Stimulated activated CD4-positive, alpha-beta T cell treated with anti-CD3 and anti-CD28 coated beads, Interleukin-2, amount 100 ng/mL, for 48 hours (primary cell): ENCODE data around the gene COL15A1.

Experiments
- DNase-seq, 2 donors: peaks; one replicate each; pipeline ENCODE4 v3.0.0-alpha.2; 2020

COL15A1 gene

GRCh38 chr9:99062549-99062948, 118.8 kb downstream of the COL15A1 start:
- no peak for DNase-seq

- DNase-seq: no peak
Measured at GRCh38 chr9:99063522-99063921, 119.8 kb downstream of the COL15A1 start.

GRCh38 chr9:99066571-99066970, 122.9 kb downstream of the COL15A1 start:
- DNase-seq: no peak

GRCh38 chr9:99069075-99069474, 125.4 kb downstream of the COL15A1 start:
- no peak for DNase-seq

GRCh38 chr9:99069546-99069945, 125.8 kb downstream of the COL15A1 start:
- DNase-seq: no peak

- no peak for DNase-seq
Measured at GRCh38 chr9:99070681-99071080, 127.0 kb downstream of the COL15A1 start.

GRCh38 chr9:99071313-99072039, 127.8 kb downstream of the COL15A1 start:
- DNase-seq: no peak

- DNase-seq: no peak
Measured at GRCh38 chr9:99072040-99072394, 128.3 kb downstream of the COL15A1 start.

- DNase-seq: no peak
Measured at GRCh38 chr9:99073347-99073746, 129.6 kb downstream of the COL15A1 start.

GRCh38 chr9:99073985-99074901, 130.5 kb downstream of the COL15A1 start:
- DNase-seq: no peak

GRCh38 chr9:99074902-99075245, 131.2 kb downstream of the COL15A1 start:
- DNase-seq: no peak

GRCh38 chr9:99075246-99075912, 131.7 kb downstream of the COL15A1 start:
- no peak for DNase-seq

GRCh38 chr9:99076030-99076429, 132.3 kb downstream of the COL15A1 start:
- no peak for DNase-seq

GRCh38 chr9:99076483-99077171, 132.9 kb downstream of the COL15A1 start:
- no peak for DNase-seq

GRCh38 chr9:99078717-99079116, 135.0 kb downstream of the COL15A1 start:
- no peak for DNase-seq

GRCh38 chr9:99079542-99079941, 135.8 kb downstream of the COL15A1 start:
- no peak for DNase-seq

- DNase-seq: no peak
Measured at GRCh38 chr9:99083051-99083450, 139.3 kb downstream of the COL15A1 start.

- no peak for DNase-seq
Measured at GRCh38 chr9:99085949-99086948, 142.5 kb downstream of the COL15A1 start.

GRCh38 chr9:99087462-99087861, 143.8 kb downstream of the COL15A1 start:
- no peak for DNase-seq

GRCh38 chr9:99090336-99091130, 146.8 kb downstream of the COL15A1 start:
- no peak for DNase-seq
